Activated T-helper 1 cell treated with anti-CD3 and anti-CD28 coated beads, Interleukin-2, amount 50 U/mL, for 16 hours (primary cell): ENCODE results near the gene PIKFYVE.
"Not testable (repeated sequence)": the region's sequence is repeated elsewhere in the genome, so short reads cannot be mapped to it uniquely, and the experiment has no call there.

ENCODE experiments used
- DNase-seq, 2 donors: peaks; one replicate each; pipeline ENCODE4 v3.0.0-alpha.2; 2020; ENCODE audit warnings: low read depth in 1 of 2, low spot score in 1 of 2

Gene PIKFYVE

GRCh38 chr2:208254871-208255556 is 11.0 kb upstream of the PIKFYVE start, which contains the start of gene IDH1:
TSS of gene IDH1 (minus strand) at chr2:208255071. CDS start at chr2:208251551, 3,520 bp downstream.
- peak; percentile 89 to 95 for DNase-seq

GRCh38 chr2:208255557-208256106 is 10.4 kb upstream of the PIKFYVE start:
- DNase-seq = no peak

DNA sequence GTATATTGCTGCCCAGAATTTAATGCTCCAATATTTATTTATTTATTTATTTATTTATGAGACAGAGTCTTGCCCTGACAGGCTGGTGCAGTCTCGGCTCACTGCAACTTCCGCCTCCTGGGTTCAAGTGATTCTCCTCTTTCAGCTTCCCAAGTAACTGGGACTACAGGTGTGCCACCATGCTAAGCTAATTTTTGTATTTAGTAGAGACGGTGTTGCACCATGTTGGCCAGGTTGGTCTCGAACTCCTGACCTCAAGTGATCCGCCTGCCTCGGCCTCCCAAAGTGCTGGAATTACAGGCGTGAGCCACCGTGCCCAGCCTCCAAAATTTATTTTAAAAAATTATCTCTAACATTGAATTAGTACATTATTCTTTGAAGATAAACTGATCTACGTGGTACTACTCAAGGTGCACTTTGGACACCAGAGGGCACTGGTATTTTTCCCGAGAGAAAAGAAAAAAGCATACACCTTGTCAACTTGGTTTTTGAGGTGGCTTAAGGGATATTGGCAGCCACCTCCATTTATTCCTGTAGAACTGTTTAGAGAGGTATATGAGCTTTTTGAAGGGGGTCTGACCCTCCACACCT is 9.8 kb upstream of the PIKFYVE start:
- no peak for DNase-seq

- not testable (repeated sequence) for DNase-seq
Observed at GRCh38 chr2:208256849-208257813, 8.9 kb upstream of the PIKFYVE start.

GRCh38 chr2:208265371-208265800 is 669 bp upstream of the PIKFYVE start:
- DNase-seq = no peak

DNA sequence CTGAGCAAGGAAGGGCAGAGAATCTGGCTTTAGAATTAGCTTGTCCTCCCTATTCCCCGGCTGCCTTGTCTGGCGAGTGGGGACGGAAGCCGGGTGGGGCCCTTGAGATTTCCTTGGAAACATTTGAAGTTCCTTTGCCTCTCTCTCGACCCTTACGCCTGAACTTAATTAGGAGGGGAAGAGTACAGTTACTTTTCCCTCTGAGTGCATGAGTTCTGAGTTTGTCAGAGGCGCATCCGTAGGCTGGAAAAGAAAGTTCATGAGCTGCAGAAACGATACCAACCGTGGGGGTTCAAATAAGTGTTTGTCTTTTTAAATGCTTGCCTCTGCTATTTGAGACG is 468 bp downstream of the PIKFYVE start:
- no peak for DNase-seq

GRCh38 chr2:208266936-208267335 is 881 bp downstream of the PIKFYVE start:
- no peak for DNase-seq

- not testable (repeated sequence) for DNase-seq
Observed at GRCh38 chr2:208267526-208267925, 1.5 kb downstream of the PIKFYVE start.

DNA sequence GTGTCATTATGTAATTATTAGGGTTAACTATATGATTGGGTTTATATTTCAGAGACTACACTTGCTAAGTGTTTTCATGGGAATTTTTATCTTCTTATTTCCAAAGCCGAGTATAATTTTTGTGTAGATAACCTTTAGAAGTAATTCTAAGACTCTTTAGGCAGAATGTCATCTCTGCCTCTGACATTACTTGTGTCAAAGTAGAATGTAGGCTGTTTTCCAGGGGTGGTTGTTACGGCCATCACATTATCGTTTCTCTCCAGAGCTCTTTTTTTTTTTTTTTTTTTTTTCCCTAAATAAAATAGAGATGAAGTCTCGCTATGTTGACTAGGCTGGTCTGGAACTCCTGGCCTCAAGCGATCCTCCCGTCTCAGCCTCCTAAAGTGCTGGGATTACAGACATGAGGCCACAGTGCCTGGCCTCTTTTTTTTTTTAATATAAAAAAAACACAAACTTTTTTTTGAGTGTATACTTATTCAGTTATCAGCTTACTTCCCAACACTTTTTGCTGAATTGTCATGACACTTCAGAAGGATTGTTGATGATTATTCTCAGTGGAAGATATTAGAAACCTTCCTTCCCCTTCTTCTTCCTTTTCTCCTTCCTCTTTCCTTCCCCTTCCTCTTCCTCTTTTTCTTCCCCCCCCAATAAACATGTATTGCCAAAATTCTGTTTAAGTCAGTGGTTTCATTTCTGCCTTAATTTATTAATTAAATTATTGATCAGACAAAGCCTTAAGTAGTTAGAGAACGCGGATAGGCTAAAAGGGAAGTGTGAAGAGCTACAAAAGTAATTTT is 2.3 kb downstream of the PIKFYVE start:
- no peak for DNase-seq

DNA sequence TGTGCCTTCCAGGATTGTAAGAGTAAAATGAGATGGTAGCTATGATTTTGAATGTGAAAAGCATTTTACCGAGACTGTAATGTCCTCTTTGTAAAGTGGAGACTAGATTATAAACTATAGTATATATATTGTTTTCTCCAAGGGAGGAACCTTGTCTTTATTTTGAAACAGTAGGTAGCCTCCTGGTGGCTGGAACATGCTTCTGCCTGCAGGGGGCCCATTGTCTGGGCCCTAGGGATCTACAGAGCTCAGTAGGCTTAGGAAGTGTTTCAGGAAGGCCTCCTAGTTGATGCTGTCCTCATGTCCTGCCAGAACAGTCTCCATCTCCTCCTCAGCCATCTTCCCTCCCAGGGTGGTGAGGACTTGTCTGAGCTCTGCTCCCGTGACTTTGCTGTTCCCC is 3.0 kb downstream of the PIKFYVE start:
- DNase-seq = no peak

- no peak for DNase-seq
Observed at GRCh38 chr2:208274748-208275147, 8.7 kb downstream of the PIKFYVE start.

- DNase-seq = no peak
Observed at GRCh38 chr2:208278549-208278948, 12.5 kb downstream of the PIKFYVE start.

DNA sequence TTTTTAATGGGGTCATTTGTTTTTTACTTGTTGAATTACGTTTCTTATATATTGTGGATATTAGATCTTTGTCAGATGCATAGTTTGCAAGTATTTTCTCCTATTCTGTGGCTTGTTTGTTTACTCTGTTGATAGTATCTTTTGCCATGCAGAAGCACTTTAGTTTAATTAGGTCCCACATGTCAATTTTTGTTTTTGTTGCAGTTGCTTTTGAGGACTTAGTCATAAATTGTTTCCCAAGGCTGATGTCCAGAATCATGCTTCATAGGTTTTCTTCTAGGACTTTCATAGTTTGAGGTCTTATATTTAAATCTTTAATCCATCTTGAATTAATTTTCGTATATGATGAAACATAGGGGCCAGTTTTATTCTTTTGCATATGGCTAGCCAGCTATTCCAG is 13.2 kb downstream of the PIKFYVE start:
- DNase-seq = no peak

GRCh38 chr2:208280234-208280633 is 14.2 kb downstream of the PIKFYVE start:
- DNase-seq = no peak

GRCh38 chr2:208280933-208281332 is 14.9 kb downstream of the PIKFYVE start:
- DNase-seq = no peak

DNA sequence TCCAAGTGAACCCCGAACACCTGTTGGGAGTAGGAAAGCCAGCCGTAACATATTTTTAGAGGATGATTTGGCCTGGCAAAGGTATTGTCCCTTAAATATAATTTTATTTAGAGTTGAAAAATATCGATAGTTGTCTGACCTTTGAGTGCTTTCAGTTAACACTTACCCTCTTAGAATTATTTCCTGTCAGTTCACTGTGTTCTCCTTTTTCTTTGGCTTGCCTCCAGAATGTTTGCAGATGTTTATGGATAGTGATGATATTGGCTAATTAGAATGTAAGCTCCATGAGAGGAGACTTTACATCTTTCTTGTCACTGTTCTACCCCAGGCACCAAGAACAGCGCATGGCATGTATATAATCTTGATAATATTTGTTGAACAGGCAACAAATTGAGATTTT is 19.8 kb downstream of the PIKFYVE start:
- DNase-seq = no peak

- DNase-seq = no peak
Observed at GRCh38 chr2:208294482-208295024, 28.5 kb downstream of the PIKFYVE start.

- no peak for DNase-seq
Observed at GRCh38 chr2:208295834-208296233, 29.8 kb downstream of the PIKFYVE start.

GRCh38 chr2:208296610-208297009 is 30.6 kb downstream of the PIKFYVE start:
- no peak for DNase-seq

GRCh38 chr2:208297961-208298360 is 31.9 kb downstream of the PIKFYVE start:
- no peak for DNase-seq
